Keratinocyte (primary cell): Measurements from ENCODE around the gene PDE11A.

Experiments used
- EZH2 ChIP-seq: IDR thresholded peaks from one replicate; pipeline ENCODE4 v1.6.1; 2012; ENCODE audit warnings: inconsistent platforms, mild to moderate bottlenecking, low read length, moderate library complexity
- TF ChIP-seq, protein P1 (sequence below), 3 experiments: IDR thresholded peaks in 1 of 3; conservative IDR thresholded peaks in 1 of 3; optimal IDR thresholded peaks in 1 of 3; 2 replicates in 2 of 3; 3 replicates in 1 of 3; pipeline versions ENCODE3 to v1.5.1; 2011; ENCODE audit warnings: low read length in 3 of 3, mild to moderate bottlenecking in 3 of 3, moderate library complexity in 2 of 3, control low read depth in 1 of 3, inconsistent platforms in 1 of 3; ENCODE audit not compliant: insufficient read depth in 2 of 3; ENCODE audit errors: extremely low read depth in 1 of 3

GRCh38 chr2:177703159-177703558, 369.4 kb downstream of the PDE11A start:
- TF ChIP-seq, protein P1, sequence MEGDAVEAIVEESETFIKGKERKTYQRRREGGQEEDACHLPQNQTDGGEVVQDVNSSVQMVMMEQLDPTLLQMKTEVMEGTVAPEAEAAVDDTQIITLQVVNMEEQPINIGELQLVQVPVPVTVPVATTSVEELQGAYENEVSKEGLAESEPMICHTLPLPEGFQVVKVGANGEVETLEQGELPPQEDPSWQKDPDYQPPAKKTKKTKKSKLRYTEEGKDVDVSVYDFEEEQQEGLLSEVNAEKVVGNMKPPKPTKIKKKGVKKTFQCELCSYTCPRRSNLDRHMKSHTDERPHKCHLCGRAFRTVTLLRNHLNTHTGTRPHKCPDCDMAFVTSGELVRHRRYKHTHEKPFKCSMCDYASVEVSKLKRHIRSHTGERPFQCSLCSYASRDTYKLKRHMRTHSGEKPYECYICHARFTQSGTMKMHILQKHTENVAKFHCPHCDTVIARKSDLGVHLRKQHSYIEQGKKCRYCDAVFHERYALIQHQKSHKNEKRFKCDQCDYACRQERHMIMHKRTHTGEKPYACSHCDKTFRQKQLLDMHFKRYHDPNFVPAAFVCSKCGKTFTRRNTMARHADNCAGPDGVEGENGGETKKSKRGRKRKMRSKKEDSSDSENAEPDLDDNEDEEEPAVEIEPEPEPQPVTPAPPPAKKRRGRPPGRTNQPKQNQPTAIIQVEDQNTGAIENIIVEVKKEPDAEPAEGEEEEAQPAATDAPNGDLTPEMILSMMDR (optimal IDR thresholded peaks at IDR 0.05 in 1 of 3, IDR thresholded peaks at IDR 0.05 in 1 of 3, conservative IDR thresholded peaks at IDR 0.05 in 1 of 3; ENCODE audit: extremely low read depth in 1 of 3, insufficient read depth in 2 of 3, low read length in 3 of 3), result no peak
- no peak for TF ChIP-seq EZH2
